Renal pelvis (tissue), 12 donors: ENCODE data around the gene MYRIP. TPM values are rescaled to one million over a fixed set of nuclear protein-coding genes. Genes with fewer than 3 reads are reported as not detected.
"Not testable (repeated sequence)": the region's sequence is repeated elsewhere in the genome, so short reads cannot be mapped to it uniquely, and the experiment has no call there.

Source experiments
- DNase-seq: peaks from one replicate; pipeline ENCODE4 v3.0.0-alpha.2; 2013
- long read RNA-seq, 16 experiments: transcript quantifications; one replicate each; lab custom pipeline, GENCODE V29; 2026
- polyA plus RNA-seq, 3 donors: library from polyadenylated mRNA; unstranded; fragments of 120-200 nt; gene quantifications; one replicate each; pipeline ENCODE4 v1.2.1, GENCODE V29; 2013; ENCODE audit not compliant: insufficient read length in 3 of 3

Gene MYRIP
- polyA plus RNA-seq = 1 to 10 TPM; 1.9 to 2.0 (median 2.0) TPM
- long read RNA-seq, donor 1, full-length matches to known transcripts = 1 of 1 reads
- long read RNA-seq, donor 1, partial matches to known transcripts = 0 of 1 reads
- long read RNA-seq, donor 1, other reads (novel, unspliced or antisense) = 0 of 1 reads
- long read RNA-seq, donor 2, full-length matches to known transcripts = 1 of 6 reads
- long read RNA-seq, donor 2, partial matches to known transcripts = 0 of 6 reads
- long read RNA-seq, donor 2, other reads (novel, unspliced or antisense) = 5 of 6 reads
- long read RNA-seq, donor 3 = 0 reads
- long read RNA-seq, donor 4 = 0 reads
- long read RNA-seq, donor 5 = 0 reads
- long read RNA-seq, donor 6 = 0 reads
- long read RNA-seq, donor 7 = 0 reads
- long read RNA-seq, donor 8 = 0 reads
- long read RNA-seq, donor 9, full-length matches to known transcripts = 1 of 1 reads
- long read RNA-seq, donor 9, partial matches to known transcripts = 0 of 1 reads
- long read RNA-seq, donor 9, other reads (novel, unspliced or antisense) = 0 of 1 reads
- long read RNA-seq, donor 10 = 0 reads
- long read RNA-seq, donor 11 = 0 reads
- long read RNA-seq, donor 12 = 0 reads
- long read RNA-seq, donor 13 = 0 reads
- long read RNA-seq, donor 14 = 0 reads
- long read RNA-seq, donor 15 = 0 reads
- long read RNA-seq, donor 16 = 0 reads

- peak; percentile 62 for DNase-seq
Observed at GRCh38 chr3:39809181-39809994, at the start of gene MYRIP. Gene MYRIP, plus strand, starts transcription at chr3:39809609. Its CDS starts 91,208 bp downstream, at chr3:39900817.

- DNase-seq = no peak
Observed at GRCh38 chr3:39760325-39760724, 49.1 kb upstream of the MYRIP start.

GRCh38 chr3:39762537-39763070 is 46.8 kb upstream of the MYRIP start:
- no peak for DNase-seq

GRCh38 chr3:39763390-39763789 is 46.0 kb upstream of the MYRIP start:
- DNase-seq = no peak

GRCh38 chr3:39765575-39765974 is 43.8 kb upstream of the MYRIP start:
- no peak for DNase-seq

GRCh38 chr3:39766433-39766832 is 43.0 kb upstream of the MYRIP start:
- no peak for DNase-seq

- not testable (repeated sequence) for DNase-seq
Observed at GRCh38 chr3:39766909-39767308, 42.5 kb upstream of the MYRIP start.

- not testable (repeated sequence) for DNase-seq
Observed at GRCh38 chr3:39778168-39778567, 31.2 kb upstream of the MYRIP start.

GRCh38 chr3:39779511-39780230 is 29.7 kb upstream of the MYRIP start:
- no peak for DNase-seq

- no peak for DNase-seq
Observed at GRCh38 chr3:39780352-39780751, 29.1 kb upstream of the MYRIP start.

GRCh38 chr3:39781025-39781424 is 28.4 kb upstream of the MYRIP start:
- DNase-seq = no peak

- no peak for DNase-seq
Observed at GRCh38 chr3:39781632-39782031, 27.8 kb upstream of the MYRIP start.

- DNase-seq = no peak
Observed at GRCh38 chr3:39783680-39784079, 25.7 kb upstream of the MYRIP start.

GRCh38 chr3:39784922-39785321 is 24.5 kb upstream of the MYRIP start:
- no peak for DNase-seq

- DNase-seq = no peak
Observed at GRCh38 chr3:39788128-39788883, 21.1 kb upstream of the MYRIP start.

GRCh38 chr3:39791603-39792002 is 17.8 kb upstream of the MYRIP start:
- DNase-seq = no peak

GRCh38 chr3:39794880-39795279 is 14.5 kb upstream of the MYRIP start:
- DNase-seq = no peak

- no peak for DNase-seq
Observed at GRCh38 chr3:39801216-39801615, 8.2 kb upstream of the MYRIP start.

- not testable (repeated sequence) for DNase-seq
Observed at GRCh38 chr3:39802486-39802885, 6.9 kb upstream of the MYRIP start.

- DNase-seq = no peak
Observed at GRCh38 chr3:39803956-39804355, 5.5 kb upstream of the MYRIP start.

GRCh38 chr3:39804951-39805350 is 4.5 kb upstream of the MYRIP start:
- no peak for DNase-seq
